GM12864 (cell line): Measurements from ENCODE around the gene DNAH9.

Source experiments
- DNase-seq: peaks from one replicate; pipeline ENCODE4 v3.0.0-alpha.2; 2011; ENCODE audit warnings: low read depth
- H3K4me3 ChIP-seq: 2 replicates; pipeline ENCODE4 v1.5.1; 2011; ENCODE audit warnings: mild to moderate bottlenecking, low read depth, low read length, control low read depth
- TF ChIP-seq, protein P1 (sequence below): IDR thresholded peaks from 2 replicates; pipeline ENCODE4 v1.5.1; 2011; ENCODE audit warnings: low read depth, mild to moderate bottlenecking, moderate library complexity, low read length, control low read depth, inconsistent platforms; ENCODE audit errors: missing control alignments

Gene DNAH9

DNA sequence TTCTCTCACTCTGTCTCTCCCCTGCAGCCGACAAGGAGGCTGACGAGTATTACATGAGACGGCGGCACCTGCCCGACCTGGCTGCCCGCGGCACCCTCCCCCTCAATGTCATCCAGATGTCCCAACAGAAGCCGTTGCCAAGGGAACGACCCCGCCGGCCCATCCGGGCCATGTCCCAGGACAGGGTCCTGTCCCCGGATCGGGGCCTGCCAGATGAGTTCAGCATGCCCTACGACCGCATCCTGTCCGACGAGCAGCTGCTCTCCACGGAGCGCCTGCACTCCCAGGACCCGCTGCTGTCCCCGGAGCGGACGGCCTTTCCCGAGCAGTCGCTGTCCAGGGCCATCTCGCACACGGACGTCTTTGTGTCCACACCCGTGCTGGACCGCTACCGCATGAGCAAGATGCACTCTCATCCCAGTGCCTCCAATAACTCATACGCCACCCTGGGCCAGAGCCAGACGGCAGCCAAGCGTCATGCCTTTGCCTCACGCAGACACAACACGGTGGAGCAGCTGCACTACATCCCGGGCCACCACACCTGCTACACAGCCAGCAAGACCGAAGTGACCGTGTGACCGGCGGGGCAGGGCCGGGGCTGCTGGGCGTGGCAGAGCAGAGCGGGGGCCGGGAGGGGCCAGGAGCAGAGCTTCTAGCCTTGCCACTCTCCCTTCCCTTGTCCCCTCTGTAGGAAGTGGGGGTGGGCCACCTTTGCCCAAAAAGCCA is 40.4 kb upstream of the DNAH9 start:
- TF ChIP-seq, protein P1, sequence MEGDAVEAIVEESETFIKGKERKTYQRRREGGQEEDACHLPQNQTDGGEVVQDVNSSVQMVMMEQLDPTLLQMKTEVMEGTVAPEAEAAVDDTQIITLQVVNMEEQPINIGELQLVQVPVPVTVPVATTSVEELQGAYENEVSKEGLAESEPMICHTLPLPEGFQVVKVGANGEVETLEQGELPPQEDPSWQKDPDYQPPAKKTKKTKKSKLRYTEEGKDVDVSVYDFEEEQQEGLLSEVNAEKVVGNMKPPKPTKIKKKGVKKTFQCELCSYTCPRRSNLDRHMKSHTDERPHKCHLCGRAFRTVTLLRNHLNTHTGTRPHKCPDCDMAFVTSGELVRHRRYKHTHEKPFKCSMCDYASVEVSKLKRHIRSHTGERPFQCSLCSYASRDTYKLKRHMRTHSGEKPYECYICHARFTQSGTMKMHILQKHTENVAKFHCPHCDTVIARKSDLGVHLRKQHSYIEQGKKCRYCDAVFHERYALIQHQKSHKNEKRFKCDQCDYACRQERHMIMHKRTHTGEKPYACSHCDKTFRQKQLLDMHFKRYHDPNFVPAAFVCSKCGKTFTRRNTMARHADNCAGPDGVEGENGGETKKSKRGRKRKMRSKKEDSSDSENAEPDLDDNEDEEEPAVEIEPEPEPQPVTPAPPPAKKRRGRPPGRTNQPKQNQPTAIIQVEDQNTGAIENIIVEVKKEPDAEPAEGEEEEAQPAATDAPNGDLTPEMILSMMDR = no peak
- DNase-seq = no peak

DNA sequence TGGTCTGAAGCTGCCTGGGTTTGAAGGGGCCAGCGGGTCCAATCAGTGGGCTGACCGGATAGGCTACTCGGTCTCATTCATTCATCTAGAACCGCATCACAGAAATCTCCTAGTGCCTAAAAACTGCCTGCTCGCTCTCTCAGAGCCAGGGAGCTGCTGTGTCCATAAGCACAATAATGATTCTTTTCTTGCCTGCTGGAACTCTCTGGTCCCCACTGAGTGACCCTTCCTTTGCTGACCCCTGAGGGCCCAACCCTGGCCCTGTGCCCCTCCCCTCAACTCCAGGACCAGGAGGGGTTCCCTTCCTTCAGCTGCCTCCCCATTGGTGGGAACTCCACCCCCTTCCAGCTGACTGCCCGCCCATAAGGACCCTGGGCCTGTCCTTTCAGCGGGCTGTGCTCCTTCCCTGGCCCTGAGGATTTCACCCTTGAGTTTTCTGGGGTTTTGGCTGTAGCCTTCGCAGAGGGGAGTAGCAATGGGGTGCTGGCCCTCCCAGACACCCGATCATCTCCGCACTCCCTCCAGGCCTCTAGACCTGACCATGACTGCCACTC is 39.5 kb upstream of the DNAH9 start:
- no peak overlapping the region for H3K4me3 ChIP-seq
- DNase-seq = no peak
- TF ChIP-seq, protein P1 = no peak

More for the DNA sequence above, 40.4 kb upstream of the DNAH9 start:
- no peak overlapping the region for H3K4me3 ChIP-seq

DNA sequence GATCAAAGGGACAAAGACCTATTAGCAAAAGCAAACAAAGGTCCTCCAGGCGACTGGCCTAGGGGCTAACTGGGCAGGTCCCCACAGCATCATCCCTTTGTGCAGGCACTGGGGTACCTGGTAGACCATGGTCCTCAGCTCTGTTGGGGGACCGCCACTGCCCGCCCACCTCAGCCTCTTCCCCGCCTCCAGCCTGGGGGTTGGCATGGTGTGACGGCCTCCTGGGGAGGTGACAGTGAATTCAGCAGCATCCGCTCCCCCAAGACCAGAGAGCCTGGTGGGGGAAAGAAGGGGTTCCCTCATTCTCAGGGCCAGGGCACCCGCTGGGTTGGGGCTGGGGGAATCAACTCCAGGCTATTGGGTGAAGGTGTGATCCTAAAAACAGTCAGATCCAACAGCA is 38.7 kb upstream of the DNAH9 start:
- no peak overlapping the region for H3K4me3 ChIP-seq
- no peak for DNase-seq
- TF ChIP-seq, protein P1 = no peak

DNA sequence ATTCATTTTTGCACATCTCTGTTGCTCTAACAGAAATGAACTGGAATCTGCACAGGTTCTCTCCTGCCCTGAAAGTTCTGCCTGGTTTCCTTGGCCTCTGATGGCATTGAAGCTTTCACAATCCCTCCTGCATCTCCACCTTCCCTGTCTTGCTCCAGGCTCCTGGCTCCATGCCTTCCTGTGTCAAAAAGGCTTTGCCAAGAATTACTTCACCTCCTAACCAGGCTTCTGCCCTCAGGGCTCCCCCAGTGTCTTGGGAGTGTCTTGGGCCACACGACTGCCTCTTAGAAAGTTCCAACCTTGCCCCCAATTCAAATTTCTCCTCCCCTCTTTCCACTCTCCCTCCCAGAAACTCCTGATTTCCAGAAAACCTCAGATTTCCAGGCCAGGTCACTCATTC is 37.0 kb upstream of the DNAH9 start:
- no peak for DNase-seq
- H3K4me3 ChIP-seq = no peak overlapping the region
- TF ChIP-seq, protein P1 = no peak

DNA sequence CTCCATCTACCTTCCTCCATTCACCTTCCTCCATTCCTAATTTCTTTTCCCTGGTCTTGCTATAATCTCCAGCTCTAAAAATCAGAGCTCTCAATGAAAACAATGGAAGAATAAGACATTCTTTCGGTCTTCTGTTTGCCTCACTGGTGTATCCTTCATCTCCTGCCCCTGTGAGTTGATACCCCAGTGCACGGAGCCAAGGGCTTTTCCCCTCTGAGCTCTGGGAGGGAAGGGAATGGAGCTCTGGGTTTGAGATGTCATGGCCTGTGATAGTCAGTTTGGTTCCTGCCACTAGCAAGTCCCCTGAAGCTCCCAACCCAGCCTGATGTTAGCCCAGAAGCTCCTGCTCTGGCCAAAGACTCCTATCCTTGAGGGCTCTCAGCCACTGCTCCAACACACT is 36.6 kb upstream of the DNAH9 start:
- no peak for DNase-seq
- no peak overlapping the region for H3K4me3 ChIP-seq
- TF ChIP-seq, protein P1 = no peak

DNA sequence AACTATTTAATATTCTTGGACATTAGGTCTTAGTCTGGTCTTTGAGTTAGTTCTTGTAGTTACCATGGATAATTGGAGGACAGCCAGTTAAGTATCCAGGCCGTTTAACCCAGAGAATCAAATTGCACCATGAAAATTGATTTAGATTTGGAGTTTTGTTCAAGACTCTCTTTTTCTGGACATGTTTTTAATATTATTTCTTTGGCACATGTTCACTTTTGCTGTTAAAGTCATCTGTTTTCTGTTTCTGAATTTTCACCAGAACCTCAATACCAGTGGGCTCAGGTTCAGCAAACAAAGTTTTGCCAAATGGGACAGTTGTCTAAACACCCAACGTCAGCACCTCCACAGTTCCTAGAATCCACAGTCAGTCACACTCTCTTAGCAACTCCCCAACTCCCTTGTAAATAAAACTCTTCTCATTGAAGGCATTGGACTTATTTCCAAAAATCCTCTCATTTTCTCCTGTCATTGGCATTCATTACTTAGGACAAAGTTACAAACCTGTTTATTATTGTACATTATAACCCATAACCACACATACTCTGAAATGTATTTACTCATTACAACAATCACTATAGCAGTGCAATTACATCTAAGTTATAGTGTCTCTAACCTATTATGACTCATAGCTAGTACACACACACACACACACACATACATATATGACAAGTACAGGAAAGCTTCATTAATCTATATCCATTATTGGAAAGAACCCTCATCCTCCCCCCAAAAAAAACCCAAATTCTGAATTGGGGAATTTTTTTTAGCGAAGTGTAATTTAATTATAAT is 33.5 kb upstream of the DNAH9 start:
- H3K4me3 ChIP-seq = no peak overlapping the region
- TF ChIP-seq, protein P1 = no peak
- no peak for DNase-seq
